OCI-LY7 (cell line): Measurements from ENCODE around the gene CRYBG3.

Experiments used
- CTCF ChIP-seq: fragments of 200-600 bp; sonication (generic); conservative IDR thresholded peaks from 2 replicates; pipeline ENCODE4 v1.5.1; 2014; ENCODE audit warnings: mild to moderate bottlenecking, antibody characterized with exemption, low read length, moderate library complexity, mixed read lengths
- EZH2phosphoT487 ChIP-seq: fragments of 200-600 bp; sonication (generic); IDR thresholded peaks from 2 replicates; pipeline ENCODE4 v1.6.1; 2018; ENCODE audit warnings: low read depth, borderline replicate concordance, mild to moderate bottlenecking, mixed run types, antibody characterized with exemption, low read length, moderate library complexity, mixed read lengths

GRCh38 chr3:97821287-97821773 is 481 bp upstream of the CRYBG3 start:
- TF ChIP-seq CTCF (no peak), EZH2phosphoT487 (no peak; the same call in 1 of the 2 replicates)
